T47D (cell line): ENCODE measurements around the gene RPTOR.

ENCODE experiments used
- DNase-seq, 2 experiments: peaks; one replicate each; pipeline versions ENCODE4 v3.0.0 to v3.0.0-alpha.2; 2011 to 2012; ENCODE audit warnings: low read depth in 1 of 2, low spot score in 1 of 2
- JUND ChIP-seq: IDR thresholded peaks from 2 replicates; pipeline ENCODE4 v1.6.1; 2012; ENCODE audit warnings: low read depth
- in situ Hi-C: cut with HindIII; loops from 2 replicates; pipeline ENCODE4 v1.10.0; 2016; ENCODE audit warnings: low sequenced_read_pairs, low pct_unique_long_range_greater_than_20kb

RPTOR gene

DNA sequence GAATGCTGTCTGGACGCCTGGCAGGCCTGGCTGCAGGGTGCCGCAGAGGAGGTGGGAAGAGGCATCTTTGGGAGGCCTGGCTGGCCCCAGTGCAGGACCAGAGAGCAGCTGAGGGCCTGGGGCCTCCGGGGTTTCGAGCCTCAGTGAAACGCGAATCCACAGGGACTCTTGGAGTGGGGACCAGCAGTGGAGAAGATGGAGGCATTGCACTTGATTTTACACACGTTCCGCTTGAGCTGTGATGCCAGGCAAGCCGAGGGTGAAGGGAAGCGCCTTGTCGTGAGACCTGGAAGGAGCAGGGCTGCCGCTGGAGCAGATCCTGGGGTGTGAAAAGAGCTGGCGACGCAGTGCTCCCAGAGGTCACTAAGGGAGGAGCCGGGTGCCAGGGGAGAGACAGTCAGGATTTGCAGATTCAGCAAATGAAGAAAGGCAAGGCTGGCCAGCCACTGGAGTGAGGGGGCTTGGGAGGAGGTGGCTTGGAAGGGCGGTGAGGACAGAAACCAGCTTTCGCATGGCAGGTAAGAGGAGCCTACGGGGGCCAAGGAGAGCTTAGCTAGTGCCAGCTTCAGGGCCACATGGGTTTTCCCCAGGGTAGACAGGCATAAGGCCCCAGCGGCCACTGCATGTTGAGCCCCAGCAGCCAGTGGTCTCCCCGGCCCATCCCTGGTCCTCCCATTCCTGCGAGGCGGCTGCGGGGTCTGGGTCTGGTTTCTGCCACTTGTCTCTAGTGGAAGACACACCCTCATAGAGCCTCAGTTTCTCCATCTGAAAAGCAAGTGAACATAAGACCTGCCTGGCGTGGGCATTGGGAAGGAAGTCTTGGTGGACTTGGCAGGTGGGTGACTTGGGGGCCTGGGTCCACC, 271.8 kb downstream of the RPTOR start:
- no peak for DNase-seq
- in situ Hi-C loops: no loop called here
- TF ChIP-seq JUND: no peak

DNA sequence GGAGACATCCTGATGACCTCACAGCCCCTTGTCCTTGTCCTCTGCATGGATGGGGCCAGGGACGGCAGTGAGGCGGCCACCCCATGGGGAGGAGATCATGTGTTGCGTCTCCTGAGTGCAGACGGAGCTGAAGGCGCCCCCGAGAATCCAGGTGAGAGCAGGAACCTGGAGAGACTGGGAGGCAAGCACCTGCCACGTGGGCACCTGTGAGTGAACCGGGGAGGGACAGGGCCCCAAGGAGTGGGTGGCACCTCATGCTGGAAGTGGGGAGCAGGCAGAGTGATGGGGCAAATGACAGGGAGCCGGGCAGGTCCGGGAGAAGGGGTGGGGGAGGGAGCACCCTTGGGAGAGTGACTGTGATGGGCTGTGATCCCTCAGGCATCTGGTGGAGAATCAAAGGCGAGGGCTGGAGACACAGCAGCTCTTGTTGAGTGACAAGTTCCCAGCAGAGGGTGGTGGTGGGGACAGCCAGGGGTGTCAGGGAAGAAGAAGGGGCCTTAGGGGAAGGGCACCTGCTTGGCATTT, 272.7 kb downstream of the RPTOR start:
- TF ChIP-seq JUND: no peak
- in situ Hi-C loops: no loop called here
- DNase-seq: no peak

DNA sequence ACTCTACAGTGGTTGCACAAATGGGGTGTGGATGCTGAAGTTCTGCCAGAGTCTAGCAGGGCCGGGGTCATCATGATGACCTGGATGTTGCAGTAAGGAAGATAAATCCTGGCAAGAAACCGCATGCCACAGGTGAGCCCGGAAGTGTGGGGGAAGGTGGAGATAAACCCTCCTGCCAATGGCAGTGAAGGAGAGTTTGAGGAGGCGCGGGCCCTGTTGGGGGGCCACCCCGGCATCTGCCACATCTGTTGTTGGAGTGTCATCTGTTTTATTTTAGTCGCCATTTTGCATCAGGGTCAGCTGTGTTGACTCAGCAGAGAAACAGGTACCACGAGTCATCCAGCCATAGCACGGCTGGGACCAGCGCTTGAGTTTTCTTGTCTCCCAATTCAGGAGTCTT, 273.2 kb downstream of the RPTOR start:
- TF ChIP-seq JUND: no peak
- in situ Hi-C loops: no loop called here
- DNase-seq: no peak

DNA sequence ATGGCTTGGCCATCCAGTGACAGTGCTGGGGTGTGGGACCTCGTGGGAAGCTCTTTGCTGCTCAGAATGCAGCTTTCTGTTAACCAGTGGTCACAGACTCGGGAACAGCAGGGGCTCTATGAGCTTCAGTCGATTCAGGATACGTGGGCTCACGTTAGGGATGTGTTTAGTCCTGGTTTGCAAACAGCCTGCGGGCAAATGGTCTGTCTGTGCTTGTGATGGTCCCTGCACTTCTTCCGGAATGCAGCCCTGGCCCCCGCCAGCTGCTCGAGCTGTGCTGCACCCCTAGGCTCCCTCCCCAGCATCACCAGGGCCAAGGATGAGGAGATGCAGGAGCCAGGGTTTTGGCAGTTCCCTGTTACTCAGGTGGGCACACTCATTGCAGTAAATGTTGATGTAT, 274.2 kb downstream of the RPTOR start:
- DNase-seq: no peak
- in situ Hi-C loops: no loop called here
- TF ChIP-seq JUND: no peak

DNA sequence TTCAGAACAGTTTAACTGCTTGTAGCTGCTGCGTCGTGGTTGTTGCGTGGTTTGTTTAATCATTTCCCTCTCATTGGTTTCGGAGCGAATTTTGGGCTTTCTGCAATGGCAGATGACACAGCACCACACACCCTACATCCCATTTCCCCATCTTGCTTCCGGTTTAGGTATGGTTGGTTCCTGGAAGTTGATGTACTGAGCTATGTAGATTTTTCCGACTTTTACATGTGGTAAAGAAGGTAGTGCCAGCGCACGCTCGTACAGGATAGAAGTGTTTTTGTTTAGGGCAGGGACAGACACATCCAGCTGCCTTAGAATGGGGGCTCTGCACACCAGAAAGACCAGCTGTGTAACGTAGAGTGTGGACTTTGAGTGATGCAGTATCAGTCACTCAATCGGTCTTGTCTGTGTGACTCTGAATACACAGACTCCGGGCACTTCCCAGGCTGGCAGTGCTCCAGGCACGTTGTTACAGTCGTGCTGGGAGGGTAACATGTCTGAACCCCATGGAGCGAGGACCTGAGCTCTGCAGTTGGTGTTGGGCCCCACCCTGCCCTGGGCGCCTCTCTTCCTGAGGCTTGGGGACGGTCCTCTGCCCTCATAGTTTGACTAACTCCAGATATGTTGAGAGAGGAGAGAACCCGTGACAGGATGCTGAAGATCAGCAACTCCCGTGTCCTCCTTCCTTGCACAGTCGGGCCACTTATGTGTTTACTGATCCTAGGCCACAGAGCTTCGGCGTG, 275.0 kb downstream of the RPTOR start:
- in situ Hi-C loops: no loop called here
- peak in 1 of 2 experiments; percentile 9 for DNase-seq
- TF ChIP-seq JUND: no peak

DNA sequence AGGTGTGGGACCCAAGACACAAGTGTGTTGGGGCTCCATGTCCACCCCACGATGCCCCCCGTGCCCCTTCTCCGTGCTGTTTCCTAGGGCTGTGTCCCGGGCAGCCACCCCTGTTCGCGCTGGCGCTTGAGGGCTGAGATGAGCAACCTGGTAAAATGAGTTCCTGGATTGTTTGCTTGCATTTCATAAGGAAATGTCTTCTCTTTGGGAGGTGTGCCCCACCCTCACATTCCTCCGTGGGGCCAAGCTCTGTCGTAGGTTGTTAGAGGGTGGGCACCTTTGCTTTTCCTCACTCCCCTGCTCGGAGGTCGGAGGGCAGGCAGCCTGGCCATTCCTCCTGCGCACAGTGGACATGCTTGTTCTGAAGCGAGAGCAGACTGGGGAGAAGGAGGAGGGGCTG, 275.7 kb downstream of the RPTOR start:
- no peak for DNase-seq
- in situ Hi-C loops: no loop called here
- no peak for TF ChIP-seq JUND

DNA sequence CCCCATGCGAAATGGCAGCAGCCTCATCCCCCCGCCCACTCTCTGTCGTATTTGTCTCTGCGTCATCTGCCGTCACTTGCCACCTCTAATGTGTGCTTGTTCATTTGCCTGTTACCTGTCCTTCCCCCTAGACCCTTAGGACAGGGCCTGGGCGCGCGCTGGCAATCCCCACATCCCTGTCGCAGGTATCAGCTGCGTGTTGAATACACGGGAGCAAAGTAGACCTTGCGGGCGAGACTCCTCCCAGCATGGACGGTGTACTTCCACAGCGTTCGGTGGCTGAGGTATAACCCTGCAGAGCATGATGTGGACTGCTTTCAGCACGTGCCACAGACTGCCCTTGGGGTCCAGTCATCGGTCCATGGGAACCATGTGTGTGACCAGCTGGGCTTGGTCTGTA, 276.9 kb downstream of the RPTOR start:
- DNase-seq: no peak
- in situ Hi-C loops: no loop called here
- TF ChIP-seq JUND: no peak

DNA sequence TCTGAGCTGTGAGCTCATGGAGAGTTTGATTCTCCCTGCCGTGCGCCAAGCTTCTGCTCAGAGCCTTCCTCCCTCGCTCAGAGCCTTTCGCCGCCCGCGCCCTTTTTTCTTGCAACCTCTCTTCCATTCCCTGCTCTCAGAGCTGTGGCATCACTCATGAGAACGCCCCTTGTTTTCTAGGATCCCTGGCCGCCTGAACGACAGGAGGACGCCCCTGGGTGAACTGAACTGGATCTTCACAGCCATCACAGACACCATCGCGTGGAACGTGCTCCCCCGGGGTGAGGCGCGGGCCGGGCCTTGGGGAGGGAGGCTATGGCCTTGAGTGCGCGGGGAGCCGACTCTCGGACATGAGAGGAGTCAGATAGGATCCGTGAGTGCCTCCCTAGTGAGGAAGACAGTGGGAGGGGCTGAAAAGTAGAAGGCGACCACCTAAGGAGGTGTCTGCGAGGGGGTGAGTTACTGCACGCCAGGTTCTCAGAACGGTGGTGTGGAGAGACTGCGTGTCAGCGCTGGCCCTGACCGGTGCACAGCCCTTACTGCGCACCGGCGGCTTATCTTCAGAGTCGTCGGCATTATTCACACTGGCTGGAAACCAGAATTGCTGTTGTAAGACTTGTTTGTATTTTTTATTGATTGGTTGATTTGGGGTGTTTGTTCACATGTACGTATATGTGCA, 277.5 kb downstream of the RPTOR start:
- TF ChIP-seq JUND: no peak
- in situ Hi-C loops: no loop called here
- no peak for DNase-seq

DNA sequence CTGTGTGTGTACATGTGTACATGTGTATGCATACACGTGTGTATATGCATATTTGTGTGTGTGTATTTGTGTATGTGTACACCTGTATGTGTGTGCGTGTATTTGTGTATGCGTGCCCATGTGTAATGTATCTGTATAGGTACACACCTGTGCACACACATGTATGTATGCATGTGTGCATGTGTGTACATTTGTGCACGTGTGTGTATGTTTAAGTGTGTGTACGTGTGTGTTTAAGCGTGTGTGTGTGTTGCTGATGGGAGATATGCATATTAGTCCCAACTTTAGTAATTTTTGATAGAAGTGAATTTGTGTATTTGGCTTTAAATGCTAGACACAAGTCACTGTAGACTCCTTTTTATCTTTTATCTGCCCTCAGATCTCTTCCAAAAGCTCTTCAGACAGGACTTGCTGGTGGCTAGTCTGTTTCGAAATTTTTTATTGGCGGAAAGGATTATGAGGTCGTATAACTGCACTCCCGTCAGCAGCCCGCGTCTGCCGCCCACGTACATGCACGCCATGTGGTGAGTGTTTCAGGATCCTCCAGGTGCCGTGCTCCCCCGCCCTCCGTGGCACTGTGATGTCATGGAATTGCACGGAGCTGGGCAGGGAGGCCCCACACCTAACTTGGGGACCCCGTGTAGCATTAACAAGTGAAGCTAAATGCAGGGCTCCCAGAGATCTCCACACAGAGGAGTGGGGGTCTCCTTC, 278.2 kb downstream of the RPTOR start:
- no peak for DNase-seq
- in situ Hi-C loops: no loop called here
- no peak for TF ChIP-seq JUND

DNA sequence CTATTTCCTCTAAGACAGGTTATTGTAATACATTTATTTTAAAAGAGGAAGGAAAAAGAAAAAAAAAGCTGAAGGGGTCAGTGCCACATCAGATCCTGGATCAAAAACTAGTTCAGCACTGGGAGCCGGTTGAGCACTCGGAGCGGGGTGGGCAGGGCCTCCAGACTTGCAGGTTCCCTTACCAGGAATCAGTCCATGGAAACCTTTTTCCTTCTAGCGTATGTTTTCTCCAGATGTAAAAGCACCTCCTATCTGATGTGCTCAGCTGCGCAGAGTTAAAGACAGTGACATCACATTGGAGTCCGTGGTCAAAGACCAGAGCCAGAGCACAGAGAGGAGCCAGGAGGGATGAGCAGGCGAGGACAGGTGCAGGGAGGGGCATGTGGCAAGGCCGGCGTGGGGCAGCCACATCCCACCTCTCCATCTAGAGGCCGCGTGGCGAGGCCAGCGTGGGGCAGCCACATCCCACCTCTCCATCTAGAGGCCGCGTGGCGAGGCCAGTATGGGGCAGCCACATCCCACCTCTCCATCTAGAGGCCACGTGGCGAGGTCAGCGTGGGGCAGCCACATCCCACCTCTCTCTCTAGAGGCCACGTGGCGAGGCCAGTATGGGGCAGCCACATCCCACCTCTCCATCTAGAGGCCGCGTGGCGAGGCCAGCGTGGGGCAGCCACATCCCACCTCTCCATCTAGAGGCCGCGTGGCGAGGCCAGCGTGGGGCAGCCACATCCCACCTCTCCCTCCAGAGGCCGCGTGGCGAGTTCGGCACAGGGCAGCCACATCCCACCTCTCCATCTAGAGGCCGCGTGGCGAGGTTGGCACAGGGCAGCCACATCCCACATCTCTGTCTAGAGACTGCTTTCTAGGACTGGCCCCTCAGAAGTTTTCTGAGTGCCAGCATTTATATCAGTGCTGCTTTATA, 280.2 kb downstream of the RPTOR start:
- in situ Hi-C loops: no loop called here
- DNase-seq: no peak
- TF ChIP-seq JUND: no peak
